Activated T-cell treated with anti-CD3 and anti-CD28 coated beads for 48 hours (primary cell): ENCODE measurements around the gene C1QTNF1.

Experiments used
- DNase-seq: peaks from one replicate; pipeline ENCODE4 v3.0.0-alpha.2; 2020; ENCODE audit warnings: low read depth

C1QTNF1 gene

DNA sequence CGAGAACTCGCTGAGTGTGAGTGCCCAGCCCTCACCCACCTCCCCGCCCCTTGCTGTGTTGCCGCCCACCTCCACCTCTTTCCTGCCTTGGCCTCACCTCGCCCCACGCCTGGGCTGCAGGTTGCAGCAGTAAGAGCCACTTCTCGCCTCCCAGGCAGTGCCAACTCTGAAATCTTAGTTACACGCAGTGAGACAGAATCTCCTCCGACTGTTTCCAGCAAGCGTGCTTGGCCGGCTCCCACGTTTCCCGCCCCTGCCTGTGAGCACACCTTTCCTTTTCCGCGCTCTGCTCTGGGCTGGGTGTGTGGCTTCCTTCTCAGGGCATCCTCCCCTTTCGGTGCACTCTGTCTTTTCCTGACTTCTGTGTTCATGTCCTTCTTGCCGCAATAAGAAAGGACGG, 56.4 kb downstream of the C1QTNF1 start:
- no peak for DNase-seq

DNA sequence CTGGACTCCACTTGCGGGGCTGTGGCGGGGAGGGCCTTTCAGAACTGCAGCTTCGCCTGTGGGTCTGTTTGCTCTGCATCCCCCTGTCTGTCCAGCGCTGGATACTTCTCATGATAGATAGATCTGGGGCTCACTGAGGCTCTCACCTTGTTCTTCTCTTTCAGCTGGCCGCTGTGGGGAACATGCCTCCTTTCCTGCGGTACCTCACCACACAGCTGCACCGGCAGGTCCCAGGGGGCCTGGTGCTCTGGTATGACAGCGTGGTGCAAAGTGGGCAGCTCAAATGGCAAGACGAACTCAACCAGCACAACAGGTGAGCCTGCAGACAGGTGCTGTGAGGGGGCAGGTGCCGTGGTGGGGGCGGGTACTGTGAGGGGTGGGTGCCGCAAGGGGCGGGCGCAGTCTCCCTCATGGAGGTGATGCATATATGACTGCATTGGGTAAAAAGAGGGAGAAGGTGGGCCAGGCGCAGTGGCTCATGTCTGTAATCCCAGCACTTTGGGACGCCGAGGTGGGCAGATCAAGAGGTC, 56.9 kb downstream of the C1QTNF1 start:
- DNase-seq = no peak

DNA sequence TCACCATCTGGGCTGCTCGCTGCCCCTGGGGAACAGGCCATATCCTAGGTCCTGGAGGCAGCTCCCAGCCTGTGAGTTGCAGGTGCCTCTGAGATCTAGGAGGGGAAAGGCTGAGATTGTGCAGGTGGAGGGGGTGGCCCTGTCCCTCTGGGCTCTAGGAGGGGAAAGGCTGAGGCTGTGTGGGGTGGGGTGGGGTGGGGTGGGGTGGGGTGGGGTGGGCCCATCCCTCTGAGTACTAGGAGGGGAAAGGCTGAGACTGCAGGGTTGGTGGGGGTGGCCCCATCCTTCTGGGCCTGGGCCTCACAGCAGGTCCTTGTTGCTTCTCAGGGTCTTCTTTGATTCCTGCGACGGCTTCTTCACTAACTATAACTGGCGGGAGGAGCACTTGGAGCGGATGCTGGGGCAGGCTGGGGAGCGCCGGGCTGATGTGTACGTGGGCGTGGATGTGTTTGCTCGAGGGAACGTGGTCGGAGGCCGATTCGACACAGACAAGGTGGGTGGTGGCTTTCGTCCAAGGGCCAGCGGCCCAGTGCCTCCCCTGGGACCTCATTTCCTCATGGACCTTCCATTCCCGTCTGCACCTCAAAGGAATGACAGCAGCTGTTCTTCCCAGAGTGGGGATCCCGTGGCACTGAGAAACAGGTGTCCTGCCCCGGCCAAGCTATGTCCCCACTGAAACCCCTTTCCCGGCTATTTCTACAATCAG, 57.8 kb downstream of the C1QTNF1 start:
- DNase-seq = no peak

DNA sequence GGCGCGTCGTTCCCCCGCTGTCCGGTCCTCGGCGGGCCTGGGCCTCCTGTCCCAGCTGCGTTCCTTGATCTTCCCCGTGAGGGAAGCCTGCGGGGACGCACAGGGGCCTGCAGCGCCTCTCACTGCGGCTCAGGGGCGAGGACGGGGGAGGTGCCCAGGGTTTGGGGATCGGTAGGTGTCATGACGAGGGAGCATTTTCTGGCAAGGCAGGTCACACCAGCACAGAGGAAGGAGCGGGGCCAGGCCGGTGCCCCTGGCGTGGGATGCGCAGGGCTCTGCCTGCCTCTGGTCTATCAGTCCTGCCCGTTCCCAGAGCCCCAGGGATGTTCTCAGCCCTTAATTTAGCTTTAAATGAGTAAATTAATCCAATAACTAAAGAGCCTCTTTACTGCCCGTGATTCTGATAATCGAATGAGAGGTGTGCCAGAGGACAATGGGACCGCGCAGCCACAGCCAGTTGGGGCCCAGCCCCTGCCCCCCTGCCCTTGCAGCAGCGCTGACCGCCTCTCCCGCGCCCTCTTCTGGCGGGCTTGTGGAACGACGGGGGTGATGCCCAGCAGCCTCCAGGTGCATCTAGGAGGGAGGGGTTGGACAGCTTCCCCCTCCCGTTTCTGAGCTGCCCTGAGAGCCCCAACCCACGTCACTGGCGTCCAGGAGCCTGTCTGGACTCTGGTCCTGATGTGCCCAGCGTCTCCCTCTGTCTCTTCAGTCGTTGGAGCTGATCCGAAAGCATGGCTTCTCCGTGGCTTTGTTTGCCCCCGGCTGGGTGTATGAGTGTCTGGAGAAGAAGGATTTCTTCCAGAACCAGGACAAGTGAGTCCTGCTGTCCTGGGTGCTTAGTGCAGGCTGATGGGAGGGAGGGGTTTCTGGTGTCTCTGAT, 58.6 kb downstream of the C1QTNF1 start:
- DNase-seq = peak; percentile 51

DNA sequence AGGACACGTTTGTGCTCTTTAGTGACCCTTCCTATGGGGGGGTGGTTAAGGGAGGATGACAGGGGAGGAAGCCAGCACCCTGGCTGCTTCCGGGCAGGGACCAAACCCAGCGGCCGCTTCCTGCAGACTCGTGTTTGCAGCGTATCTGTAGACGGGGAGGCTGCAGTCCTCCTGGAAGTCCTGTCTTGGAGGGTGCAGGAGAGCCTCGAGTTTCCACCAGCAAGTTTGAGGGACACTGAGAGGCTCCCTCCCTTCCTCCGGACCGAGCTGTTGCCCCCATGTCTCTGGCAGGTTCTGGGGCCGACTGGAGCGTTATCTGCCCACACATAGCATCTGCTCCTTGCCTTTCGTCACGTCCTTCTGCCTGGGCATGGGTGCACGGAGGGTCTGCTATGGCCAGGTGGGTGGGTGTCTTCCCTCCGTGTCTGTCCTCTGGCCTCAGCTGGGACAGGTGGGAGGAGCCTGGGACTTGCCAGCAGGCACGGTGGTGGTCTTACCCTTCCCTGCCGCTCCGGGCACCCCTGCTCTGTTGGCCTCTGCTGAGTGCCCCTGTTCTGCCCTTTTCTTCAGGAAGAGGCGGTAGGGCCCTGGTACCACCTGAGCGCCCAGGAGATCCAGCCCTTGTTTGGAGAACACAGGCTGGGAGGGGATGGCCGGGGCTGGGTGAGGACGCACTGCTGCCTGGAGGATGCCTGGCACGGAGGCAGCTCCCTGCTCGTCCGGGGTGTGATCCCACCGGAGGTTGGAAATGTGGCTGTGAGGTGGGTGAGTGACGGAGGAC, 59.4 kb downstream of the C1QTNF1 start:
- DNase-seq = no peak

DNA sequence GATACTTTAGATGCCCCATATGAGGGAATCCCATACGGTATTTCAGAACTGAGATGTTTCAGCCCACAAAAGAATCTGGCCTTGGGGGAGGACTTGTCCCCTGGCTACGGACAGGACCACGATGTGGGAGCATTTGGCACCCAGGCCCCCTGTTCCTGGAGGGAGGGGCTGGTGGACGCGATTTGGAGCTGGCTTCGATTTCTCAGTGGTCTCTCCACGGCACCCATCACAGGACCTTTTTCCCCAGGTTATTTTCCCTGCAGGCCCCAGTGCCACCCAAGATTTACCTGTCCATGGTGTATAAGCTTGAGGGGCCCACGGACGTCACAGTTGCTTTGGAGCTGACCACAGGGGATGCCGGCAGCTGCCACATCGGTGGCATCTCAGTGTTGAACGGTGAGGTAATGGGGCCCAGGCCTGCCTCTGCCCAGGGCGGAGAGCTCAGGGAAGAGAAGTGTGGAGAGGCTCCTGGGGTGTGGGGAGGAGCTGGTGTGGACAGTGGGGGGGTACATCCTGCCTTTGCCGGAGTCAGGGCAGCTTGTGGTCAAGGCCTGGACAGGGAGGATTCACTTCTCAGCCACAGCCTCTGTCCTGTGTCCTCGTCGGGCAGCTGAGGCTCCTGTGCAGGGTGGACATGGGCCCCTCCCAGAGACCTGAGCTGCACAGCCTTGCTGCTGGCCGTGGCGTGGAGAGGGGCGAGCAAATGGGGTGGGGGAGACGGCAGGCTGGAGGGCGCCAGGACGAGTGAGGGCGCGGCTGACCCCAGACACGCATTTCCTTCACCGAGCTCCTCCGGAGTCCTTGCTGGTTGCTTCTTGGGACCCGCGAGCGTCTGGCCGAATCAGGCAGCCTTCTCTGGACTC, 60.6 kb downstream of the C1QTNF1 start:
- no peak for DNase-seq

DNA sequence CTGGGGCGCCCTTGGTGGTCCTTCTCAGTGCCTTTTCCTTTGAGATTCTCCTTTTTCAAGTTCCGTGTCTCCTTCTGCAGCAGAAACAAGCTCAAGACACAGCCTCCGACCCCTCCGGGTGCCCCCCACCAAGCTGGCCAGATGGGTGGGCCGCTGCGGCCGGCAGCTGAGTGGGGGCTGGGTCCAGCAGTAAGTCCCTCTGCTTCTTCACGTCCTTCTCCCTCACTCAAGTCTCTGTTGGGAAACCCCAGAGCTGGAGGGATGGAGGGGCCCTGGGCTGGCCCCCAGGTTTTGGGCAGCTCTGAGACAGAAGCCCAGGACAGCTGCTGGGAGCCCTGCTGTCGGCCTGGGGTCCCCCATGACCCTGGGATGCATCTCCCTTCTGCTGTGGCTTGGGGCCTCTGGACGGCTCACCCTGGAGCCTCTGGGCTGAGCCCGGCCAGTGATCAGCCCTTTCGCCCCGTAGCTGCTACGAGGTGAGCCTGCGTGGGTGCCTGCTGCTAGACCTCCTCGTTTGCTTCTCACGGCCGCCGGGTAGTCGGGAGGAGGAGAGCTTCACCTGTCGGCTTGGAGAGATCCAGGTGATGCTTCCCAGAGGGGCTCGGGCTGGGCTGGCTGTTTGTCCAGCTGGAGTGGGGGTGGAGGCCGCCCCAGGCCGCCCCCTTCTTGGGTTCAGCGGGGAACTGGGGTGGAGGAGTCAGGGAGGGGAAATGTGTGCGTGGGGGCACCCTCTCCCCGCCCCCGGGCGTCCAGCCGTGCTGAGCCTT, 61.4 kb downstream of the C1QTNF1 start:
- no peak for DNase-seq

DNA sequence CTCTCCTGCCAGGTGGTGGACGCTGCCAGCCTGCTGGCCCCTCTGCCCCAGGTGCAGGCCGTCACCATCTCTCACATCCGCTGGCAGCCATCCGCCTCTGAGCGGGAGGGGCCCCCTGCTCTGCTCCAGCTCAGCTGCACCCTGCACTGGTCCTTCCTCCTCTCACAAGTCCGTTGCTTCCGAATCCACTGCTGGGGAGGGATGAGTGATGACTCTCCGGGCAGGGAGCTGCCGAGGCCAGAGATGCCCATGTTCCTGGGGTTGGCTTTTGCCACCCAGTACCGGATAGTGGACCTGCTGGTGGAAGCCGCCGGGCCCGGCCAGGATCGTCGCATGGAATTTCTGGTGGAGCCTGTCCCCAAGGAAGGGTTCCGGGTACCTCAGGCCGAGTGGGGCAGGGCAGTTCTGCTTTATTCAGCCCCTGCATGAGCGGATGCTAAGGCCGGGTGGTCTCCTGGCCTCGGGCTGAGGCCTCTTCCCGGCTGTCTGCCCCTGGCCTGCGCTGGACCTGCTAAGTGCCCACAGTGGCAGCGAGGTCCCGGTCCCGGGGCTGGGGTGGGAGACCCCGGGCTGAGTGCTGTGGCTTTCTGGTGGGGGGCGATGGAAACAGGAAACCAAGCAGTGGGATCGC, 62.1 kb downstream of the C1QTNF1 start:
- no peak for DNase-seq

DNA sequence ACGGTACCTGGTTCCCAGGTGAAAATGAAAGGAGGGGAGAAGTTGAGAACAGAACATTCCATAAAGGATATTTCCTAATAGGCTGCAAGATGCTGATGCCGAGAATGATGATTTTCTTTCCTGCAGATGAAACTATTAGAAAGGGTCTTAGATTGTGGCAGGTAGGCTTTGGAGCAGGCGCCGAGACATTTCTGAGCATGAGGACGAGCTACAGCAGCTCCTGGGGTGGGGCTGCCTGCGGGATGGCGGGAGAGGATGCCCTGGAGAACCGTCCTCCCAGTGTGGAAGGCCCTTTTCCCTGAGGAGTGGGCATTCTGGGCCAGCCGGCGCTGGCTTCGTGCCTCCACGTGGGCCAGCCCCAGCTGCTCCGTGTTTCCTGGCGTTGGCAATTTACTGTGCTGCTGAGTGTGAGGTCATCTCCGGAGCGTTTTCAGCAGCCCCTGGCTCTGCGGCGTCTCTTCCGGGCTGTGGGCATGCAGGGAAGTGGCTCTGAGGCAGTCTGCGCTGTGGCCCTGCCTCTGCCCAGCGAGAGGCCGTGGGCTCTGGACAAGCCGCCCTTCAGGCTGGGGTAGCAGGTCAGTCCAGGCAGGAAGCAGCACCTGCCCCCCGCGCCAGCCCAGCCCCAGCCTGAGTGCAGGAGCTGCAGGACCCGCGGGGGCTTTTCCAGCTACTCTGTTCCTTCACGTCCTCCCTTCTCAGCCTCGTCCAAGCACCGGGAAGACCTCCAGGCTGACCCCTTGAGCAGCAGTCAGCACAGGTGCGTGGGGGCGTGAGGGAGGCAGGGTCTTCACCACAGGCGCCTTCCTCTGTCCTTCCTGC, 62.8 kb downstream of the C1QTNF1 start:
- DNase-seq = no peak

DNA sequence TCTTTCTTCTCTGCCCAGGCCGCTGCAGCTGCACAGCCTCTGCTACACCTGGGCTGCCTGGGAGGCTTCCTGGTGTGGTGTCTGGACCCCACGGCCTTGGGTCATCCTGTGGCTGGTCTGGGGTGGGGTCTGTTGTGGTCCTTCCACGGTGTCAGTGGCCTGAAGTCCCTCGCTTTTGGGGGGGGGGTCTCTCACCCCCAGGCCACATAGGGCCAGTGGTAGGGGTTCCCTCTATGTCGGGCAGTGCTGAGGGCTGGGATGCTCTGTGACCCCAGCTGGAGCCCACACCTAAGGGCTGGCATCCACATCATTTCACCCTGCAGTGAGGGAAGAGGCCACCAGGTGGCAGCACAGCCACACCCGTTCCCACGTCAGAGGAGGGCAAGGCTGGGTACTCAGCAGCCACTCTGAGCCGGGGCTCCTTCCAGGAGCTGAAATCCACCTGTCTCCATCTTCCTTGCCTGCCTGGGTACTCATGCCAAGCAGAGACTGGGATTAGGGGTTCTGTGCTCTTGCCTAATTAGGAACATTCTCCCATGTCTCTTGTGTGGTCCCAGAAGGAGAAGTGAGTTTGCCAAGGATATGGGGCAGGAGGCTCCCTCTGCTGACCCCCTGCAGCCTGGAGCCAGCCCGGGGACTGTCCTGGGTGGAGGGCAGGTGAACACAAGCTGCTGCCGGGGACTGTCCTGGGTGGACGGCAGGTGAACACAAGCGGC, 63.6 kb downstream of the C1QTNF1 start:
- DNase-seq = peak; percentile 66

DNA sequence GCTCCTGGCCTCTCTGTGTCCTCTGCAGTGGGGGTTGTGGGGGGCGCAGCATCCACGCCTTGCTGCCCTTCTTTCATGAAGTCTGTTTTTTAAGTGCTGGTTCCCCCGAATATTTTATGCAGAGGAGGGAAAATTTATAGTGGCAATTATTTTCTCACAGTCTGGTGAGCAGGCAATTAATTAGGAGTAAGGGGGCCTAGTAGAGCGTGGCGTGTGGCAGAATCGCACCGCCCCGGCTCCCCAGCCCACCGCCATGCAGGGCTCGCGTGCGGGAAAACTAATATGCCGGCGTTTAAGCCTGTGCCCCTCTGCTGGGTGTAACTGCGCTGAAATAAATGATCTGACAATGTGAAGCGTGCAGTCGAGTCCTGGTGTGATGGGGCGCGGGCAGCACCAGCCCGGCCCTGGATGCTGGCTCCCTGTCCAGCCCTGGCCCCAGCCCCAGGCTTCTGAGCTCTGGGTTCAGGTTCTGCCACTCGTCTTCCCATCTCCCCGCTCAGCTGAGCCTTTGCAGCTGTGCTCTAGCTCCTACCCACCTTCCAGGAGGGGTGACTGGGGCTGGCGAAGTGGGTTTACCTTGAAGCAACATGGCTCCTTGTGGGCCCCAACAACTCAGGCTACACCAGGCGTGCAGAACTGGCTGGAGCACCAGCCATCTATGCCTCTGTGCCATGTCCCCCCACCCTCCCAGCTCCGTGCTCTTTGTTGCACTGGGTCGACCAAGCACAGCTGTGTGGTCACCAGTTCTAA, 64.5 kb downstream of the C1QTNF1 start:
- DNase-seq = no peak

DNA sequence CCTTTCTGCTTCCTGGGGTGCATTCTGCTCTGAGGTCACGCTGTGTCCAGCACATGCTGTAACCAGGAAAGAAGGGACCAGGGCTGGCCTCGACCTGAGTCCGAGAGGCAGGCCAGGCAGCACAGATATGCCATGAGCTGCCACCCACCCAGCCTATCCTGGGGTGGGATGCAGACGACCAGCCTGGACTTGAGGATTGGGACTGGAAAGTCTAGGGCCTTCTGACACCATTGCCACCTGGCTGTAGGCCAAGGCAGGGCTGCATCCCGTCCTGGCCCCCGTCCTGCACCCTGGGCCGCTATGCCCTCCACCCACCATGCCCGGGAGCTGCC, 65.0 kb downstream of the C1QTNF1 start:
- no peak for DNase-seq

DNA sequence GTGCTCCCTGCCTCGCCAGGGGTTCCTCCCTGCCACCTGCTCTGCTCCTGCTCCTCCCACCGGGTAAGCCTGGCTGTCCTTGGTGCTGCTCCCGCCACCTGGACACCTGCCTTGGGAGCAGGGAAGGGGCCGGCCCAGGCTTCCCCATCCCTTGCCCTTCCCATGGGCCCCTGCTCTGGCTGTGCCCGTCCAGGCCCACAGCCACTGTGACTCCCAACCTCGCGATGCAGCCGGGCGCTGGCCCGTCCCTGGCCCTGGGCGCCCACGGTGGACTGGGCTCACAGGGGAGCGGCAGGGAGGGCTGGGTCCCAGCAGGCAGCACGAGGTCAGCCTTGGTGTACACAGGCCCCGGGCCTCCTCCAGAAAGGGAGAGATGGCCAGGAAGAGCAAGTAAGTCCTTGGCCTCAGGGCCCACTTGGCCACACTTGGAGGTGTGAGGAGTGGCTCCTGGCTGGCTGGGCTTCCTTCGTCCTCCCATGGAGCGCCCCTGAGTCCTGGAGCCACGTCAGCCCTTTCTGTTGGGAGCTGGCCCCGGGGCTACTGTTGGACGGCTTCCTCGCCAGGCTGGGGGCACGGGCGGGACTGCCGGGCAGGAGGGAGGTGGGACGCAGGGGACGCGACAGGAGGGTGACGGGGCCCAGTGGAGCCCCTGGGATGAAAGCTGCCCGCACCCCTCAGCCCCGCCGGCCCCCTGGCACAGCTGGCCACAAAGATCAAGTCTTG, 65.9 kb downstream of the C1QTNF1 start:
- no peak for DNase-seq

DNA sequence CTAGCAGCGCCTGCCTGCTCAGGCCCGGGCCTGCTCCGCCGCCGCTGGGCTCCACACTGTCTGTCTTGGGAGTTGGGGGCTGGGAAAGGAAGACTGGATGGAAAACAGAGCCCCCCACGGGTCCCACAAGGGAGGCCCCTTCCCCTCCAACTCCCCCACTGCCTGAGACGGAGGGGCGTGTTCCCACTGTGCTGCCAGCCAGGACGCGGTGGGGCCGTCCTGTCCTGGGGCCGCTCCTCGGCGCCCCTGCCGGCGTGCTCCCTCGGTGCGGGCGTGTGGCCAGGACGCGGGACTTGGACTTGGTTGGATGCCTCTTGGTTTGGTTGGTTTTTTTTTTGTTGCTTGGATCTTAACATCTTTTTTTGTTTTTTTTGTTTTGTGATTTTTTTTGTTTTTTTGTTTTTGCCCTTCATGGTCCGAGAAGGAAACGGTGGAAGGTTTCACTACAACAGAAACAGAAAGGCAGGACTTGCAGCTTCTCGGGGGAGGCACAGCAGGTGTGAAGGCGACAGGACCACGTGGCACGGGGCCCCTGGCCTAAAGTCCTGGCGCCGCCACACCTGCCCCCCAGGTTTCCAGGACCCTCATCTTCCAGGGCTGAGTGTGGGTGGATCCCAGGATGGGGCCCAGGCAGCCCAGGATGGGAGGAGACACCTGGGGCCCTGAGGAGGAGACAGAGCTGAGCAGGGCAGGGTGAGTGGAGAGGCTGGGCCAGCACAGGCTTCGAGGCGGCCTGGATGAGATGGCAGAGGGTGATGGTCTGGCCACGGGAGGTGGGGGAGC, 66.7 kb downstream of the C1QTNF1 start:
- DNase-seq = no peak

DNA sequence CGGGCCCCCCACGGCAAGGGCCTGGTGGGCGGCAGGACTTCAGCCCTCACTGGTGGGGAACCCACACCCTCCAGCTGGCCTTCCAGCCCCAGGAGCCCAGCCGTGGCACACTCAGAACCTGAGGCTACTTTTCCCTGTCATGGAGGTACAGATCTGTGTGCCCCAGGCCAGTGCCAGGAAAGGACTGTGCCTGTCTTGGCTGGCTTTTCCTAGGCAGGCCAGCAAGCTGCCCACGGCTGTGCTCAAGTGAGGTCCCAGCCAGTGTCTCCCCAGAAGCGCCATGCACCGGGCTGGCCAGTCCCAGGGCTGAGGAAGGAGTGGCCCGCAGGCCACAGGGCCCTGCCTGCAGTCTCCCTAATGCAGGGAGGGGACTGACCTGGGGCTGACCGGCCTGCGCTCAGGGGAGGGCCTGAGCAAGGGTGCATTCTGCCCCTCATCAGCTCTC, 67.3 kb downstream of the C1QTNF1 start:
- DNase-seq = no peak

DNA sequence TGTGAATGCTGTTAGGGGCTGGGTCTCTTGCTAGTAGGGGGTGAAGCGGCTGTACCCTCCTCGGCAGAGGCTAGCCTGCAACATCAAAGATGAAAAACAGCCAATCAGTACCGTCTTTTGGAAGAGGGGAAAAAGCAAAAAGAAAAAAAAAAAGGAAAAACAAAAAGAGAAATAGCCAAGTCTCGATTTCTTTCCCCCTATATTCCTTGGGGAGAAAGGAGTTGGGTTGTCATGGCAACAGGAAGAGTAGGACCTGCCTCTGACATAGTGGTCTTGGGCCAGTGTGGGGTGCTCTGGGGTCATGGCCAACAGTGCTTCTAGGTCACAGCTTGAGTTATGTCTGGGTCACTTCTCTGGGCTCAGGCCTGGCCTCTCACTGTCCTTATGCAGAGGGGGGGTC, 68.6 kb downstream of the C1QTNF1 start:
- DNase-seq = no peak

DNA sequence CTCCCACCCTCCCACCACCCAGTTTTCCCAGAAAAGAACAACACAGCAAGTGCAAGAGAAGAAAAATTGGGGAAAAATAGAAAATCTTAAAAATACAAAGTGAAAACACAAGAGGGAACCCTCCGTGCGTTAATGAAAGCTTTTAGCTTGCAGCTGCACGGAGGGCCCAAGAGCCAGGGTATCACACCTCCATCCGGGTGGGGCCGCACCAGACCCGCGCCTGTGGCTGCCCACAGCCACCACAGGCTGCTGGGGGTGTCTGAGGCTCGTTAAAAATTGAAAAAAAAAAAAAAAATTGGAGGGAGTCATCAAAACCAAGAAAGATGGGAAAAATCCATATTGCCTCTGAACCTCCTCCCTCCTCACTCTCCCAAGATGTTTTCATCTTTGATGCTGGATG, 69.3 kb downstream of the C1QTNF1 start:
- DNase-seq = no peak
